HG03558 (cell line): ENCODE results near the gene SULT1B1.

Experiments
- ATAC-seq: cut with Tn5 transposase; IDR thresholded peaks from one replicate; pipeline ENCODE4 v1.9.1; 2021; ENCODE audit warnings: moderate number of reproducible peaks; ENCODE audit not compliant: unreplicated experiment; ENCODE audit errors: extremely low read depth

Gene SULT1B1

DNA sequence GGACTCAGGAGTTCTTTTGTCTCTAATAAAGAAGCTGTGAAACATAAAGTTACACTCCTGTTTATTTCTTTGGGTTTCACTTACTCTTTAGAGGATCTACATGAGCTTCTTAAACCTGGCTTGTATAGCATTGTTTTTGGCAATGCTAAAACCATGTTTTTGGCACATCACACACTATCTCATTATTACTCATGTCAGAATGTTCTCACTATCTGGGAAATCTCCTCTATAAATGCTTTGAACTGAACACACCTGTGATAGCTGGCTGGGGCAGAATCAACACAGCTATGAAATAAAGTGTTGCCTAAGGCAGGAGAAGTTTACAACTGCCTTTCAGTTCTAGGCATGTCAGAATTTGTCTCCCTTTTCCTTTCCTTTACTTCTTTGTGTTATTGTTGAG, 52.6 kb downstream of the SULT1B1 start:
- ATAC-seq: no peak

DNA sequence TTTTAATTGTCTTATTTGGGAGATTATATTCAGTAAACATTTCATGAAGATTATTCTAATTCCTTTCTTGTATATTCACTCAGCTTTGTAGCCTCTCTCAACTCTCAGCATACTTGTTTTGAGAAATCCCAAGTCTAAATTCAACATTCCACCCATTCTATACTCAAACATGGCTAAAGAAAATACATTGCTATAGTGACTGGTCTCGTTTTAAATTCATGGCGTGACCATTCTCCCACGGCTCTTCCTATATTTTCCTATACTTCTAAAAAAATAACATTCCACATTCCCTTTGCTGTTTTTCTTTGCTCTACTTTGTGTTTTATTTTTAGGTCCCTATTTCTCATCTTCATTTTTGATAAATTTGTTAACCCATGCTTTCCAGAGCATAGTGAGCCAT, 58.2 kb downstream of the SULT1B1 start:
- no peak for ATAC-seq

DNA sequence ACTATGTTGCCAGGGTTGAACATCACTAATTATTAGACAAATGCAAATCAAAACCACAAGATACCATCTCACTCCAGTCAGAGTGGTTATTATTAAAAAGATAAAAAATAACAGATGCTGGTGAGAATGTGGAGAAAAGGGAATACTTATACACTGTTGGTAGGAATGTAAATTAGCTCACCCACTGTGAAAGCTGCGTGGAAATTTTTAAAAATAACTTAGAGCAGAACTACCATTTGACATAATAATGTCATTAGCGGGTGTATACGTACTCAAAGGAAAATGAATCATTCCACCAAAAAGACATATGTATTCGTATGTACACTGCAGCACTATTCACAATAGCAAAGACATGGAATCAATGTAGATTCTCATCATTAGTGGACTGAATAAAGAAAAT, 58.7 kb downstream of the SULT1B1 start:
- ATAC-seq: no peak

- ATAC-seq: no peak
Measured at GRCh38 chr4:69697536-69698242, 62.7 kb downstream of the SULT1B1 start.

DNA sequence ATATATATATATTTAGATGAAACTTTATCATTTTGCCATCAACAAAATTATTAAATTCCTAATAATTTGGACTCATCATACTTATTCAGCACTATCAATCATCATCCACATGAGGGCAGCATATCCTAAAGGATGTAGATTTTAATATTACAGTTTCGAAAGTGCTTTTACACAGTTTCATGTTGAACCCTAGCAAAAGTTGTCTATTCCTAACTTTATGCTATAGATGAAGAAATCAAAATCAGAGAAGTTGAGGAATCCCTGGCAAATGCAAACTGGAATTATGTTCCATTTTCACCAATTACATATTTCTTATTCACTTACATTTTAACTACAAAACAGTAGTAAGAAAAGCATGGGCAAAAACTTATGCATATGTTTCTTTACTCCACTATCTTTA, 70.8 kb downstream of the SULT1B1 start:
- no peak for ATAC-seq

- no peak for ATAC-seq
Measured at GRCh38 chr4:69684804-69685203, 75.6 kb downstream of the SULT1B1 start.
